ENCODE measurements around the gene FARSA. TPM values are rescaled to one million over a fixed set of nuclear protein-coding genes. Genes with fewer than 3 reads are reported as not detected.

Gene FARSA
- total and polyA plus RNA-seq, 10 of the 15 experiments (the other 5 are each of a cell fraction or from before 2014, with no cell fraction given) = 20.3 to 212 (median 76.4) TPM

- TF ChIP-seq FOS (IDR thresholded peaks at IDR 0.05; ENCODE audit: borderline replicate concordance, extremely low read depth, insufficient read length) (no peak), CHD1 (IDR thresholded peaks at IDR 0.05; ENCODE audit: low read depth, low read length) (0 out of 2 replicates have a peak, but pooled peaks have one; percentile 28), NR2F1 (conservative IDR thresholded peaks at IDR 0.05) (no peak), POLR2A (IDR thresholded peaks at IDR 0.05; ENCODE audit: low read depth, low read length) (peak; percentile 99), CBX3 (IDR thresholded peaks at IDR 0.05; ENCODE audit: borderline replicate concordance, low read depth) (no peak), STAT1 (conservative IDR thresholded peaks at IDR 0.05) (no peak), EP300 (IDR thresholded peaks at IDR 0.05; ENCODE audit: borderline replicate concordance in 1 of 2, control insufficient read depth in 1 of 2, low read depth in 2 of 2, low read length in 2 of 2) (peak in 1 of 2 experiments; percentile 24; a peak in 1 of 4 replicates), MEF2A (IDR thresholded peaks at IDR 0.05; ENCODE audit: insufficient read depth, low read depth, low read length) (0 out of 2 replicates have a peak, but pooled peaks have one; percentile 15), NFIC (IDR thresholded peaks at IDR 0.05; ENCODE audit: low read depth, low read length) (no peak), CBFB (IDR thresholded peaks at IDR 0.05; ENCODE audit: low read depth) (peak; percentile 14; the same call in 1 of the 2 replicates), PML (IDR thresholded peaks at IDR 0.05; ENCODE audit: low read length) (peak; percentile 82; the same call in 1 of the 2 replicates), PRDM15 (CRISPR knock-in tag; IDR thresholded peaks at IDR 0.05) (no peak), SREBF2 (IDR thresholded peaks at IDR 0.05; ENCODE audit: low read length) (0 out of 2 replicates have a peak, but pooled peaks have one; percentile 50), RB1 (IDR thresholded peaks at IDR 0.05; ENCODE audit: borderline replicate concordance) (no peak), TAF1 (IDR thresholded peaks at IDR 0.05; ENCODE audit: borderline replicate concordance, low read depth, low read length) (peak; percentile 92; the same call in 1 of the 2 replicates), BMI1 (IDR thresholded peaks at IDR 0.05; ENCODE audit: borderline replicate concordance) (no peak), HSF1 (IDR thresholded peaks at IDR 0.05; ENCODE audit: low read depth, low read length) (no peak), SMC3 (IDR thresholded peaks at IDR 0.05; ENCODE audit: borderline replicate concordance, low read length) (0 out of 2 replicates have a peak, but pooled peaks have one; percentile 13), BCLAF1 (IDR thresholded peaks at IDR 0.05) (no peak), SREBF1 (IDR thresholded peaks at IDR 0.05; ENCODE audit: low read length) (no peak), ZSCAN29 (IDR thresholded peaks at IDR 0.05) (no peak), KLF5 (IDR thresholded peaks at IDR 0.05; ENCODE audit: partially characterized antibody) (no peak), KDM1A (IDR thresholded peaks at IDR 0.05; ENCODE audit: borderline replicate concordance) (no peak), ZNF274 (IDR thresholded peaks at IDR 0.05; ENCODE audit: insufficient read depth, insufficient read length) (no peak)
Observed at GRCh38 chr19:12933287-12934072, at the start of gene FARSA (continued).

Measured in GM12878 (cell line).